ENCODE results near the gene RERE. TPM values are rescaled to one million over a fixed set of nuclear protein-coding genes. Genes with fewer than 3 reads are reported as not detected.

RERE gene
- total and polyA plus RNA-seq, 5 donors, result 72.4 to 175 (median 161) TPM

DNA sequence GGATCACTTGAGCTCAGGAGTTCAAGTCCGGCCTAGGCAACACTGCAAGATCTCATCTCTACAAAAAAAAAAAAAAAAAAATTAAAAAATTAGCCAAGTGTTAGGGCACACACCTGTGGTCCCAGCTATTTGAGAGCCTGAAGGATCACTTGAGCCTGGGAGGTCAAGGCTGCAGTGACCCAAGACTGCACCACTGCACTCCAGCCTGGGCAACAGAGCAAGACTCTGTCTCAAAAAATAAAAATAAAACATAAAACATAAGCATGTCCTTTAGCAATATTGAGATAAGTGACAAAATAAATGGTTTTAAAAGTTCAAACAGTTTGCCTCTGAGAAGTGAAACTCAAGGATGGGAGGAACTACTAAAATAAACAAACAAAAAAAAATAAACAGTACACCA, 101.2 kb downstream of the RERE start:
- ATAC-seq (no peak), DNase-seq (no peak)
- intact Hi-C loops (cut with DNase I), result no loop called here
- H3K4me1 ChIP-seq (ENCODE audit: control insufficient read depth, insufficient read depth, low read length), result no peaks in the 10 kb centered on the region
- no peak overlapping the region for H3K27ac ChIP-seq (ENCODE audit: low read length)
- H3K4me3 ChIP-seq (ENCODE audit: low read length), result no peak overlapping the region
- no peaks in the 10 kb centered on the region for H3K27me3 ChIP-seq (ENCODE audit: control insufficient read depth, insufficient read depth)
- WGBS, result 100% methylated on average over 1 of the region's 1 CpG
- H3K9me3 ChIP-seq (ENCODE audit: control insufficient read depth, low read length), result no peaks in the 10 kb centered on the region

DNA sequence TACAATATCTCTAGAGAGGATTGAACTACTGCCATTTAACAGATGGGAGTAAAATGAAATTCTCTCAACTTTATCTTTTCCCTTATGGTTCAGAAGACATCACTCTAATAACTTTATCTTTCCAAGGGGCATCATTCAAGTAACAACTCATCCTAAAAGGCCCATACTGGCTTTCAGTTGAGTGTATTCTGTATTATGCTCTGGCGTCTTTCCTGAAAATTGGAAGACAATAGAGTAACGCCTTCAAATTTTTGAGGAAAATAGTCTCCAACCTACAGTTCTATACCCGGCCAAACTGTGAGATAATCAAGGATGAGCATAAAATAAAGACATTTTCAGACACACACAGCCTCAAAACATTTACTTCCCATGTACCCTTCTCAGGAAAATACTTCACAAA, 103.3 kb downstream of the RERE start:
- no peaks in the 10 kb centered on the region for H3K4me1 ChIP-seq (ENCODE audit: control insufficient read depth, insufficient read depth, low read length)
- ATAC-seq (no peak), DNase-seq (no peak)
- no peak overlapping the region for H3K27ac ChIP-seq (ENCODE audit: low read length)
- WGBS, result 87% methylated on average over 3 of the region's 3 CpGs
- no peaks in the 10 kb centered on the region for H3K27me3 ChIP-seq (ENCODE audit: control insufficient read depth, insufficient read depth)
- no peak overlapping the region for H3K4me3 ChIP-seq (ENCODE audit: low read length)
- H3K9me3 ChIP-seq (ENCODE audit: control insufficient read depth, low read length), result no peaks in the 10 kb centered on the region
- intact Hi-C loops (cut with DNase I), result no loop called here

DNA sequence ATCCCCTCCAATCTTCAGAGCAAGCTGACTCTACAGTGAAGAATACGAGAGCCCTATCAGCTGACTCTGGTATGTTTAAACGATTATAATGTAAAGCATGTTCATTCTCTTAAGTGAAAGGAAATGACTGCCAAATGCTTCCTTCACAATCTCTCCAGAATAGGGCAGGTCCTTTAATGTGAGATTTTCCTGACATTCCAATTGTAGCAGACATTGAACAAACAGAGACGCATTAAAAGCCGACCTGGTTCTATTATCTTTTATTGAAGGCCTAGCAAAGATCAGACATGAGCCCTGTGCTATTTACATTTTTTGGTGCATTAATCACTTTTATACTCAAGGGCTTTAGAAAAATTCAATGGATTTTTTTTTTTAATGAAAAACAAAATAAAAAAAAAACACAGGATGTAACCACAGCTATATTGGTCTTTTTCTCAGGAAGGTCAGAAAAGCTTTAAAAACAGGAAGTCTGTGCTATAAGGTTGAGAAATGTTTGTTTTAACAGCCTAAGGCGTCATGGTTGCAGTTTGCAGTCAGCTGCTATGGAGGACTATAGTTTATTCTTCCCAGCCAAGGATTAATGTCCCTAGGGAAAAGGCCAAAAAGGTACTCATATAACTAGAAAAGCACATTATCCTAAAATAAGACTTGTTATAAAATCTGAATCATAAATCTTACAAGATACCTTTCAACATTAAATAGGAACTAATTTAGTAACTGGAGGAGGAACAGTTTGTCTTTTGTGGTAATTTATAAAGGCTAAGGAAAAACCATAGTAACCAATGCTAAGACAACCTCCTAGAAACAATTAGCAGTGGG, 104.8 kb downstream of the RERE start:
- peak overlapping the region; percentile 1 for H3K4me3 ChIP-seq (ENCODE audit: low read length)
- H3K27me3 ChIP-seq (ENCODE audit: control insufficient read depth, insufficient read depth), result no peaks in the 10 kb centered on the region
- WGBS, result 15% methylated on average over 5 of the region's 5 CpGs
- no peaks in the 10 kb centered on the region for H3K9me3 ChIP-seq (ENCODE audit: control insufficient read depth, low read length)
- H3K4me1 ChIP-seq (ENCODE audit: control insufficient read depth, insufficient read depth, low read length), result no peaks in the 10 kb centered on the region
- no peak overlapping the region for H3K27ac ChIP-seq (ENCODE audit: low read length)
- intact Hi-C loops (cut with DNase I), result no loop called here
- ATAC-seq (peak; percentile 22 to 73), DNase-seq (no peak)

DNA sequence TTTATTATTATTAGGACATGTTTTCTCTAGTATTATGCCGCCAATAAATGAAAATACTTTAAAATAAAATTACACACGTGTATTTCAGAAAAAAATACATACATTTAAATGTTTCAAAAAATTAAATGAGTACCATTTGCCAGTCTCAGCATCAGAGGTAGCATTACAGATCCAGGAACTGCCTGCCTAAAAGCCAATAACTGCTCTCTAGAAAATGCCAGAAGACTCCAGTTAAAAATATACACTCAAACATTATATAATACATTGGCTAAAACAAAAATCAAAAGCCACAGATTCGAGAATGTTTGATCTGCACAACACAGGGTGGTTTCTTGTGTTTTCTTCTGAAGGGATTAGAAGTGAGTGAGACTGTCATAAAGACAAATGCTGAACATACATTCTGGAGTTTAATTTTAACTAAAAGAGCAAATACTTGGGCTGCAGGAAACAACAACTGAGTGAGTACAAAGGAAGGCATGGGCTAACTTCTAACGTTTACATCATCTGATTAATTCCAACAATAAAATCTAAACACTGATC, 105.5 kb downstream of the RERE start:
- intact Hi-C loops (cut with DNase I), result no loop called here
- no peak overlapping the region for H3K27ac ChIP-seq (ENCODE audit: low read length)
- no peaks in the 10 kb centered on the region for H3K4me1 ChIP-seq (ENCODE audit: control insufficient read depth, insufficient read depth, low read length)
- no peak for ATAC-seq
- H3K4me3 ChIP-seq (ENCODE audit: low read length), result peak overlapping the region; percentile 1
- DNase-seq, result no peak
- no peaks in the 10 kb centered on the region for H3K9me3 ChIP-seq (ENCODE audit: control insufficient read depth, low read length)
- 37% methylated on average over 4 of the region's 4 CpGs for WGBS
- H3K27me3 ChIP-seq (ENCODE audit: control insufficient read depth, insufficient read depth), result no peaks in the 10 kb centered on the region

DNA sequence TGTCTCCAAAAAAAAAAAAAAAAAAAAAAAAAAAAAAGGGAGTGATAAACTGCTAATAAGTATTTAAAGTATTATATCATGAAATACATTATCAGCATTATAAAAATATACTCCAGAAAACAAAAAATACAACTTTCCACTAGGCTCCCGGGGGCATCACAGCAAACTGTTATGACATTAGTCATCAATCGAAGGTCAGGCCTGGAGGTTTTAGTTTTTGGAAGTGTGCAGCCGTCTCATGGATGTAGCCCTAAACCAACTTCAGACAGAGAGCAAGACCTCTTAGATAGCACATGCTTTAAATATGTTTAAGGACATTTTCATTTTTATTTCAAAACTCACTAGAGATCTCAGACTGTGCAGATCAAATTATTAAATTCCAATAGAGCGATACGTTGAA, 106.3 kb downstream of the RERE start:
- H3K4me1 ChIP-seq (ENCODE audit: control insufficient read depth, insufficient read depth, low read length), result no peaks in the 10 kb centered on the region
- DNase-seq (no peak), ATAC-seq (no peak)
- no peaks in the 10 kb centered on the region for H3K27me3 ChIP-seq (ENCODE audit: control insufficient read depth, insufficient read depth)
- H3K9me3 ChIP-seq (ENCODE audit: control insufficient read depth, low read length), result no peaks in the 10 kb centered on the region
- intact Hi-C loops (cut with DNase I), result no loop called here
- no peak overlapping the region for H3K27ac ChIP-seq (ENCODE audit: low read length)
- WGBS, result 63% methylated on average over 5 of the region's 5 CpGs
- H3K4me3 ChIP-seq (ENCODE audit: low read length), result no peak overlapping the region

DNA sequence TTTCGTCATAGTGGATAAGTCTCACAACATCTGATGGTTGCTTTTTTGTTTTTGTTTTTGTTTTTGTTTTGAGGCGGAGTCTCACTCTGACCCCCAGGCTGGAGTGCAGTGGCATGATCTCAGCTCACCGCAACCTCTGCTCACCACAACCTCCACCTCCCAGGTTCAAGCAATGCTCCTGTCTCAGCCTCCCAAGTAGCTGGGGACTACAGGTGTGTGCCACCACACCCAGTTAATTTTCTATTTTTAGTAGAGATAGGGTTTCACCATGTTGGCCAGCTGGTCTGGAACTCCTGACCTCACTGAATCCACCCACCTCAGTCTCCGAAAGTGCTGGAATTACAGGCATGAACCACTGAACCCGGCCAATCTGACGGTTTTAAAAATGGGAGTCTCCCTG, 109.2 kb downstream of the RERE start:
- intact Hi-C loops (cut with DNase I), result no loop called here
- no peak for DNase-seq
- WGBS, result 90% methylated on average over 6 of the region's 6 CpGs
- Histone ChIP-seq H3K27me3 (ENCODE audit: control insufficient read depth, insufficient read depth) (no peaks in the 10 kb centered on the region), H3K27ac (ENCODE audit: low read length) (no peak overlapping the region), H3K4me3 (ENCODE audit: low read length) (no peak overlapping the region), H3K9me3 (ENCODE audit: control insufficient read depth, low read length) (no peaks in the 10 kb centered on the region), H3K4me1 (ENCODE audit: control insufficient read depth, insufficient read depth, low read length) (no peaks in the 10 kb centered on the region)
- no peak for ATAC-seq

DNA sequence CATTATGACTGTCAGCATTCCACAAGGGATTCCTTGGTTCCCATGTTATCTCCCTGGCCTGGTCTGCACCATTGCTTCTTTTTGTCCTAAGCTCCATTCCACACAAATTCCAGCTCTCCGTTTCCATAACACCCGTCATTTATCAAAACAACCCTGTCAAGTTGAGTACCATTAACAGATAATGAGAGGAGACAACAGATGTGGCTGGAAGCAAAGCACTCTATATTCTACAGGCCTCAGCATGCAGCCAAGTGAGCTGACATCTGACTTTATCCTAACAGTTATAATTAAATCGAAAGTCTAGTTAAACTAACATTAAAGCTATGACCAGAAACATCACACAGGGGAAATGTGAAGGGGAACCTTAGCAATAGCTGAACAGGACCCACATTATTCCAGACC, 110.4 kb downstream of the RERE start:
- DNase-seq (no peak), ATAC-seq (peak in 1 of 2 donors; percentile 24)
- H3K9me3 ChIP-seq (ENCODE audit: control insufficient read depth, low read length), result no peaks in the 10 kb centered on the region
- 18% methylated on average over 3 of the region's 3 CpGs for WGBS
- H3K27ac ChIP-seq (ENCODE audit: low read length), result peak overlapping the region; percentile 75
- intact Hi-C loops (cut with DNase I), result no loop called here
- H3K4me3 ChIP-seq (ENCODE audit: low read length), result no peak overlapping the region
- no peaks in the 10 kb centered on the region for H3K4me1 ChIP-seq (ENCODE audit: control insufficient read depth, insufficient read depth, low read length)
- H3K27me3 ChIP-seq (ENCODE audit: control insufficient read depth, insufficient read depth), result no peaks in the 10 kb centered on the region

DNA sequence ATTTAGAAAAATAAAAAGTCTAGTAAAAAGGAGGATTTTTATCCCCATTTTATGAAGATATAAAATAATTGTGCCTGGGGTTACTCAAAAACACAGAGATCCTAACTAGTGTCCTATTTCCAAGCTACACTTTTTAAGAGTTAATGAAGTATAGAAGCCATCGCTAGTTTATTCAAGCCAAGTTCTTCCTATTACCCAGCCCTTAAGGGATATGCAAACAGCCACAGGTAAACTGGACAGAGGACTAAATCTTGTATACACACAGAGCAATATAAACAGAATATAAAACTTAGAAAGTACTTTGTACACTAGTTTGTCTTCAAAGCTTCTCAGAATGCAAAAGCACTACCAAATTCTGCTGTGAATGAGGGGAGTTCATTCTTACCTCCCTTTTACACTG, 111.1 kb downstream of the RERE start:
- WGBS, result 94% methylated on average over 1 of the region's 1 CpG
- no peaks in the 10 kb centered on the region for H3K9me3 ChIP-seq (ENCODE audit: control insufficient read depth, low read length)
- intact Hi-C loops (cut with DNase I), result no loop called here
- no peaks in the 10 kb centered on the region for H3K4me1 ChIP-seq (ENCODE audit: control insufficient read depth, insufficient read depth, low read length)
- no peak overlapping the region for H3K4me3 ChIP-seq (ENCODE audit: low read length)
- H3K27ac ChIP-seq (ENCODE audit: low read length), result no peak overlapping the region
- H3K27me3 ChIP-seq (ENCODE audit: control insufficient read depth, insufficient read depth), result no peaks in the 10 kb centered on the region
- ATAC-seq (no peak), DNase-seq (no peak)

DNA sequence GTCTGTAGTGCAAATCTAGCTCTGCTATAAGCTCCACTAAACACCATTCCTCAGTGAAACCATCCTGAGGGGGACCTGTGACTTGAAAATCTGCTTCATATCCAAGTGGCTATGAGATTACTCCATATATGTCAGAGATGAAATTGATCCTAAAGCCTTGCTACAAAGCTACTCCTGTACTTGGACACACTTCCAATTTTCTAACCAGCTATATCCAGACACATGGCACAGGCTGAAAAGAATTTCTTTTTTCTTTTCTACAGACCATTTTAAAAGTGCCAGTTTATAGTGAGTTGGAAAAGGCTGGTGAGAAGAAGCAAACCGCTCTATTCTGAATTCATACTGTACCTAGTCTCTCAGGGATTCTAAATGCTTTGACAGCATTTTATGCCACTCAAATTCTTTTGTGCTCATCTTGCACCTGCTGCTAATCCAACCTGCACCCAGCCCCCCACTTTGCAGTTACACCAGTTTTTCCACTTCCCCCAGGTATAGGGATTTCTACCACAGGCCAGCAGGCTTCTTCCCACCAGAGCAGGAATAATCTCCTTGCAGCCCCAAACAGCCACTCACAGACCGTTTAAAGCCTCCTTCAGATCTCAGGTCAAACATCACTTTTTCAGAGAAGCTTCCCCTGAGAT, 112.5 kb downstream of the RERE start:
- no peak for DNase-seq

DNA sequence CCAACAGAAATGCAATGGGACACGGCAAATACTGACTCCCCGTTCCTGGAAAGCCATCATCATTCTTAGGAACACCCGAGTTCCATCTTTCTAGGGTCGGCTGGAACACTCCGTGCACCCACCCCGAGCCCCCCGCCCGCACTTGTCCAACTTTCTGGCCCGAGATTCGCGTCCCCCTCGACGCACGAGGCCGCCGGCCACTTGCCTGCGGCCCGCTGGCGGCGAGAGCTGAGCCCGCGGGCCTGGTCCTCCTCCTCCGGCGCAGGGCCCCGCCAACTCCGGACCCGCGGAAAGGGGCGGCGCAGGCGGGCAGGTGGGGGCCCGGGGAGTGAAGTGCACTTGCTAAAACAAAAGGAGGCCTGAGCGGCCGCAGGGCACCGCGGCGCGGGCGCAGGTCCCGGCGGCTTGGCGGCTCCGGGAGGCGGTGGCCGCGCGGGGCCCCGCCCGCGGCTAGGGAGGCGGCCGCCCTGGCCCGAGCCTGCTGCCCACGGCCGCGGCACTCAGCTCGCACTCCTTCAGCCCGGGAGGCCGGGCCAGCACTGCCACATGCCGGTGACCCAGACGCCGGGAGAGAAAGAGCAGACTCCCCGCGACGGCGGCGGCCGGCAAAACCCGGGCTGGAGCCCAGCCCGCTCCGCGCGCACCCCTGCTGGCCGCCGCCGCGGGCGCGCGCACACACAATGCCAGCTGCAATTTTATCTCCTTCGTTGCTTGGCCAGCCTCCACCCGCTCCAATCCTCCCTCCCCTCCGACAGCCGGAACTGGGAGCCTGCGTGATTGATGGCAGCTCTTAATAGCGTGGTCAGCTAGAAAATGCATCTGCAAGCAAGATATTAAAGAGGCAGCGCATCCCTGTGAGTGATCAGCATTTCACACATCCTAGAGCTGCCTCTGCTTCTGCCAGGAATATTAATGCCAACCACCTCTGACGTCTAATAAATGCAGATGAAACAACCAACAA, 114.3 kb downstream of the RERE start:
- Histone ChIP-seq H3K4me1 (ENCODE audit: control insufficient read depth, insufficient read depth, low read length) (peaks cover 2% of the 10 kb centered on the region), H3K27me3 (ENCODE audit: control insufficient read depth, insufficient read depth) (no peaks in the 10 kb centered on the region), H3K27ac (ENCODE audit: low read length) (peak overlapping the region; percentile 92), H3K4me3 (ENCODE audit: low read length) (peak overlapping the region; percentile 92), H3K9me3 (ENCODE audit: control insufficient read depth, low read length) (no peaks in the 10 kb centered on the region)
- intact Hi-C loops (cut with DNase I), result no loop called here
- under 1% methylated on average over 88 of the region's 88 CpGs for WGBS
- DNase-seq (peak; percentile 92 to 97 (median 96)), ATAC-seq (peak; percentile 96 to 97)

More for the DNA sequence above, 112.5 kb downstream of the RERE start:
- ATAC-seq, result no peak
- intact Hi-C loops (cut with DNase I), result no loop called here
- H3K4me3 ChIP-seq (ENCODE audit: low read length), result no peak overlapping the region
- WGBS, result 65% methylated on average over 2 of the region's 2 CpGs
- no peaks in the 10 kb centered on the region for H3K9me3 ChIP-seq (ENCODE audit: control insufficient read depth, low read length)
- H3K4me1 ChIP-seq (ENCODE audit: control insufficient read depth, insufficient read depth, low read length), result peaks cover 2% of the 10 kb centered on the region
- no peaks in the 10 kb centered on the region for H3K27me3 ChIP-seq (ENCODE audit: control insufficient read depth, insufficient read depth)
- H3K27ac ChIP-seq (ENCODE audit: low read length), result no peak overlapping the region

Measured in right cardiac atrium (tissue), 5 donors.